HT-29 (cell line): ENCODE data around the gene RSRC2. TPM values are rescaled to one million over a fixed set of nuclear protein-coding genes. Genes with fewer than 3 reads are reported as not detected.
A peak's percentile ranks its signal among the peaks of the same experiment; 100 is the strongest.
"Not testable (repeated sequence)": the region's sequence is repeated elsewhere in the genome, so short reads cannot be mapped to it uniquely, and the experiment has no call there.

ENCODE experiments used
- DNase-seq: peaks from one replicate; pipeline ENCODE4 v3.0.0-alpha.2; 2015; ENCODE audit warnings: low spot score
- total RNA-seq: library from RNA; depleted of rRNA; stranded (reverse); fragments of >200 nt; shearing (Covaris generic); gene quantifications from 2 replicates; pipeline ENCODE4 v1.2.3, GENCODE V29; 2014

RSRC2 gene
- total RNA-seq, 1 experiment from 2014 or later, result 48.0 TPM

DNA sequence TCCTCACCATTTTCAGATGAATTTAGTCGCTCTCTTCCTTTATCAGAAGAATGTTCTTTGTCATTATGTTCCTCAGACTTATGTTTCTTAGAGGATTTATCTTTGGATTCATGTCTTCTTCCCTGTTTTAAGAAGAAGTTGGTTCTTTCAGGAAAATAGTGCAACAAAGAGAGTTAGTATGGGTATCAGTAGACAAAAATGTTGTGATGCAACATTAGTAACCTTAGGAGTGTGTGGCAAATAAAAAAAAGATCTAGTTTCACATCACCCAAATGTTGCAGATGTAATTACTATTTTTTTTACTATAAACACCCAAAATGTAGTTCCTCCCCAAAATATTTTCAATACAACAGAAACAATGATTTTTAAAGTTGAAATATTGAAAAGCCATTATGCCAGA lies 7.8 kb downstream of the RSRC2 start:
- DNase-seq, result no peak

- DNase-seq, result no peak
These were observed 8.9 kb downstream of the RSRC2 start for GRCh38 chr12:122517877-122518276.

DNA sequence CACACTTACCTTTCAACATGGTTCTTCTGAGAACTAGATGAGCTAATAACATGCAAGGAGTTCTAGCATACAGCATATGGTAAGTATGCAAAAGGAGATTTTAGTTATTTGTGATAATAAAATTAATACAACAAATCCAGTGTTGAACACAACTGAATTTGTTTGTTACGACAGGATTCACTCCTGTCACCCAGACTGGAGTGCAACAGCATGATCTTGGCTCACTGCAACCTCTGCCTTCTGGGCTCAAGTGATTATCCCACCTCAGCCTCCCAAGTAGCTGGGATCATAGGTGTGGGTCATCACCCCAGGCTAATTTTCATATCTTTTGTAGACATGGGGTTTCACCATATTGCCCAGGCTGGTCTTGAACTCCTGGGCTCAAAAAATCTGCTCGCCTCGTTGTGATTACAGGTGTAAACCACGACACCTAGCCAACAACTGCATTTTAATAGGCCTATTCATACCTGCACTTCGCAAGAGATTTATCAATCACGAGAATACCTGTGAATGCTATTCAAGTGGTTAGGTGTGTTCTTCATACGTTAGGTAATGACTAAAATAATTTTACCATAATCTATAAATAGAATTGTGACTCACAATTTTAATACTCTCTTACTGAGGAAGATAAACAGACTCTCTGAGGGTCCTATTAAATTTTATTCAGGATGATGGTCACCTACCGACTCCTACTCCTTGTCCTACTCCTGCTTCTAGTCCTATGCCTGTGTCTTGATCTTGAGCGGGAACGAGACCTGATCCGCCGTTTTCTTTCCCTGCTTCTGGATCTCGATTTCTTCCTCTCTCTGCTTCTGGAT lies 10.0 kb downstream of the RSRC2 start:
- DNase-seq, result no peak

DNA sequence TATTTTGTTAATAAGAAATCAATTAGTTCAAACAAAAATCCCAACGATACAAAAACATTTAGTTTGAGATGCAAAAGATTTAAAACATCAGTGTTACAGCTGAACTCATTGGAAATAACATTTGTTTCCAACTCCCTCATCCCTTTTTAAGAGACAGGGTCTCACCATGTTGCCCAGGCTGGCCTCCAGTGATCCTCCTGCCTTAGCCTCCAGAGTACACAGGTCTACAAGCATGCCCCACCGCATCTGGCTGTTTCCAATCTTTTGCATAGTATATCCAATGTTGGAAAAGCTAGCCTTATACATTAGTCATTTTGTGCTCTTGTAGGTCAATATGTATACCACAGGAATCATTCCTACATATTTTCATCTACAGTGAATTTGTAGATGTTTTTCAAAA lies 11.5 kb downstream of the RSRC2 start:
- no peak for DNase-seq

DNA sequence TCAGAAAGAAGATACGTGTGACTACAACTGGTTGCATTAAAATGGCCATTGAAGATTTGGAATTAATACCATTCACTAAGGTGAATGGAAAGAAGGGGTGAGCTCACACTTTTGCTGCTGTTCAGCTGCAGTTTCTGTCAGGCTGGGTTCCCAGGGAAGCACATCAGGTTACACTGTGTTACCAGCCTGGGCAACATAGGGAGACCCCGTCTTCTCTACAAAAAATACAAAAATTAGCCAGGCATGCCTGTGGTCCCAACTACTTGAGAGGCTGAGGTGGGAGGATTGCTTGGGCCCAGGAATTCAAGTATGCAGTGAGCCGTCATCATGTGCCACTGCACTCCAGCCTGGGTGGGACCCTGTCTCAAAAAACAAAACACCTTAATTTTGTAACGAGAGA lies 13.1 kb downstream of the RSRC2 start:
- no peak for DNase-seq

DNA sequence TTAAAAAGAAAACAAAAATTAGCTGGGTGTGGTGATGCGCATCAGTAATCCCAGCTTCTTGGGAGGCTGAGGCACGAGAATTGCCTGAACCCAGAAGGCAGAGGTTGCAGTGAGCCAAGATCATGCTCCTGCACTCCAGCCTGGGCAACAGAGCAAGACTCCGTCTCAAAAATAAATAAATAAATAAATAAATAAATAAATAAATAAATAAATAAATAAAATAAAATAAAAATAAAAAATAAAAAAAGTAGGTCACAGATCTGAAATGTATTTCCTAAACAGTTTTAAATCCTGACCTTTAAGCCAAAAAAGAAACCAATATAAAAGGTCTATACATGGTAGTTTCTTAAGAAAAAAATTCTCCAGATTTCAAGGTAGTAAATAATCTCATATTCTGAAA lies 13.7 kb downstream of the RSRC2 start:
- not testable (repeated sequence) for DNase-seq

DNA sequence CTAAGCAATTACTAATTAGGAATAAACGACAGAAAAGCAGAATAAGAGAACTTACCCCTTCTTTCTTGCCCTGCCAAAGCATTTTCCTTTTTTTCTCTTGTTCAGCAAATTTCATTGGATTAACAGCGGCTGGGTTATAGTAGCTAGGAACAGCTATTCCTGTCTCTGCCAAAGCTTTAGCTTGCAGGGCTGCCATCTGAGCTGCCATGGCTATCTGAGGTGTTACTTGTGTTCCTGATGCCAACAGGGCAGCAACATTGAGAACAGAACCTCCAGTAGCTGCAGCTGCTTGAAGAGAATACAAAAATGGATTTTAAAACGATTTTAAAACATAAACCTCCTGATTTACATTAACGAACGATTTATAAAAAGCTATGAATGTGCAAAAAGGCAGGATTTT lies 18.6 kb downstream of the RSRC2 start:
- no peak for DNase-seq

DNA sequence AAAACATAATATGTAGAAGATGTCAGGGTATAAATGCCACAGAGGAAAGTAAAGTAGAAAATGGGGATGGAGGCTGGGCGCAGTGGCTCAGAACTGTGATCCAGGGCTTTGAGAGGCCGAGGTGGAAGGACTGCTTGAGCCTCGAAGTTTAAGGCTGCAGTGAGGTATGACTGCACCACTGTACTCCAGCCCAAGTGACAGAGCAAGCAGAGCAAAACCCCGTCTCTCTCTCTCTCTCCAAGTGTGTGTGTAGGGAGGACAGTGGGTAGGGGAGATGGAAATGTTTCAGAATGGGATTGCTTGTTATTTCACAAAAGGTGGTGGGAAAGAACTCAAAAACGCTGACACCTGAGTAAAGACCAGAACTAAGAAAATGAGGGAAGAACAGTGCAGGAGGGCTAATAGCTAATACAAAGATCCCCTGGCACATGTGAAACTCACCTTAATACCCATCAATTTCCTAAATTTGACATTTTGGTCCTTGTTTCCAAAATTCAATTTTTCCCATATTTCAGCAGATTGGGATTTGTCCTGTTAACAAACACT lies 20.3 kb downstream of the RSRC2 start:
- no peak for DNase-seq

DNA sequence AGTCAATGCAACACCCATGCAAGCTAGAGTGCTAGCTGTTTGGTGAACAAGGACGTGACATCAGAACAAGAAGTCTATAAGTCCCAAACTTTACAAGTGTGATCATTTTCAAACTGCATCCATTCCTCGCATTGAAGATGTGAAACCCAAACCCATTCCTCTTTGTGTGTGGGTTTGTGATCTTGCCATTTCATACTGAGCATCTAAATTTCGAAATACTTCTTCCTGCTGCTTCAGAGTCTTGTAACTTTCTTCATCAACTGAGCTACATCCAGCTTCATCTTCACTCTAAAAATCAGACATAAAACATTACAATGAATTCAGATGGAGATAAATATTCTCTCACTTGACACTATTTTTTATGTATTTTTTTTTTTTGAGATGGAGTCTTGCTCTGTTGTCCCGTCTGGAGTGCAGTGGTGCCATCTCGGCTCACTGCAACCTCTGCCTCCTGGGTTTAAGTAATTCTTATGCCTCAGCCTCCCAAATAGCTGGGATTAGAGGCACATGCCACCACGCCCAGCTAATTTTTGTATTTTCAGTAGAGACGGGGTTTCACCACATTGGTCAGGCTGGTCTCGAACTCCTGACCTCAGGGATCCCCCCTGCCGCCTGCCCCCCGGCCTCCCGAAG lies 21.2 kb downstream of the RSRC2 start:
- DNase-seq, result no peak

DNA sequence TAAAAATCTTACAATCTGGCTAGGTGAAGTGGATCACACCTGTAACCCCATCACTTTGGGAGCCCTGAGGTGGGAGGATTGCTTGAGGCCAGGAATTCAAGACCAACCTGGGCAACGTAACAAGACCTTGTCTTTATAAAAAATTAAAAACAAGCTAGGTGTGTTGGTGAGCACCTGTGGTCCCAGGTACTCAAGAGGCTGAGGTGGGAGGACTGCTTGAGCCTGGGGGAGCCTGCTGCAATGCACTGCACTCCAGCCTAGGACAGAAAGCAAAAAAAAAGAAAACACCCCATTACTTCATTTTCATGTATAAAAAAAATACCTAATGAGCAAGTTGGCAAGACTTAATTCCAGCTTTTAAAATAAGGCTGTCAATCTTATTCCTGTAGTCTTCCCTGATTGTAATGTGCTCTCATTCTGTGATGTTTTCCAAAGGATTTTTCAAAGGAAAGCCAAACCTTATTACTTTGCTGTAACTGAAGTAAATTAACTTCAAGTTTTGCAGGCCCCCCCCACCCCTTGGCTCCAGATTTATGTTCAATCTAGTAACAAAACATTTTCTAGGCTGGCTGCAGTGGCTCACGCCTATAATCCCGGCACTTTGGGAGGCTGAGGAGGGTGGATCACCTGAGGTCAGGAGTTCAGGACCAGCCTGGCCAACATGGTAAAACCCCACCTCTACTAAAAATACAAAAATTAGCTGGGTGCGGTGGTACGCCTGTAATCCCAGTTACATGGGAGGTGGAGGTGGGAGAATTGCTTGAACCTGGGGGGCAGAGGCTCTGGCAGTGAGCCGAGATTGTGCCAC lies 22.7 kb downstream of the RSRC2 start:
- DNase-seq, result no peak

DNA sequence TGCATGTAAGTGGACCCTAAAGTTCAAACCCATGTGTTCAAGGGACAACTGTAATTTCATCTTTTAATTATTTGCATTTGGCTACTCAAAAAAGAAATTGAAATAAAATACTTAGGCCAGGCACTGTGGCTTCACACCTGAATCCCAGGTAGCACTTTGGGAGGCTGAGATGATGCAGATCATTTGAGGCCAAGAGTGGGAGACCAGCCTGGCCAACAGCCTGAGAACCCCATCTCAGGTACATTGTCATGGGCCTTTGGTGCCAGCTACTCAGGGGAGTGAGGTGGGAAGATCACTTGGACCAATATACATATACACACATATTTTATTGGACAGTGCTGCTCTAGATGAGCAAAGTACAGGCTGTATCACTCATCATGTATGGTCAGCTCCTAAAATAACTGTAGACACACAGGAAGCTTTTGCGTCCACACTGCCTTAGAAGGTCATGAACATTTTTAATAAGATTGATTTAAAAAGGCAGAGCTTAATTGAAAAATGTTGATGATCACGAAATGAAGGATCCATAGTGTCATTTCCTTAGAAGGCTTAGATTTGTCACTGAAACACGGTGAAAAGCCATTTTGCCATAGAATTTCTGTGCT lies 23.5 kb downstream of the RSRC2 start:
- DNase-seq, result no peak

DNA sequence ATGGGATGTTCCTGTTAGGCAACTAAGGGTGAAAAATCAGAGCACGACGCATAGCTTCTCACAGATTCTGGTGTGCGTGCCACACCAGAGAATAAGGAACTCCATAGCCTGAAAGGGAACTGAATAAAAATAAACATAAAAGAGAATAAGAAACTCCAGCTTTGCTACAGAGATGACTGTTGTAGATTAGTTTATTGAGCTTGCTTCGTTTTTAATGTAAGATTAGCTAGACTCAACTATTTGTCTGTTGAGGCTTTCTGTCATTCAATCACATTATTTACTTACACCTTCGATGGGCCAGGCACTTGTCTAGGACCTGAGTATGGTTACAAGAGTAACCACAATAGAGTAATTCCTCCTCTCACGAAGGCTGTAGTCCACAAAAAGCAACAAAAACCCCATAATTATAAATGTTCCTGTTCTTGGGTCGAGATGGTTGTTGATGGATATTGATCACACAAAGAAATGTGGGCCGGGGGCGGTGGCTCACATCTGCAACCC lies 25.2 kb downstream of the RSRC2 start:
- DNase-seq, result no peak

DNA sequence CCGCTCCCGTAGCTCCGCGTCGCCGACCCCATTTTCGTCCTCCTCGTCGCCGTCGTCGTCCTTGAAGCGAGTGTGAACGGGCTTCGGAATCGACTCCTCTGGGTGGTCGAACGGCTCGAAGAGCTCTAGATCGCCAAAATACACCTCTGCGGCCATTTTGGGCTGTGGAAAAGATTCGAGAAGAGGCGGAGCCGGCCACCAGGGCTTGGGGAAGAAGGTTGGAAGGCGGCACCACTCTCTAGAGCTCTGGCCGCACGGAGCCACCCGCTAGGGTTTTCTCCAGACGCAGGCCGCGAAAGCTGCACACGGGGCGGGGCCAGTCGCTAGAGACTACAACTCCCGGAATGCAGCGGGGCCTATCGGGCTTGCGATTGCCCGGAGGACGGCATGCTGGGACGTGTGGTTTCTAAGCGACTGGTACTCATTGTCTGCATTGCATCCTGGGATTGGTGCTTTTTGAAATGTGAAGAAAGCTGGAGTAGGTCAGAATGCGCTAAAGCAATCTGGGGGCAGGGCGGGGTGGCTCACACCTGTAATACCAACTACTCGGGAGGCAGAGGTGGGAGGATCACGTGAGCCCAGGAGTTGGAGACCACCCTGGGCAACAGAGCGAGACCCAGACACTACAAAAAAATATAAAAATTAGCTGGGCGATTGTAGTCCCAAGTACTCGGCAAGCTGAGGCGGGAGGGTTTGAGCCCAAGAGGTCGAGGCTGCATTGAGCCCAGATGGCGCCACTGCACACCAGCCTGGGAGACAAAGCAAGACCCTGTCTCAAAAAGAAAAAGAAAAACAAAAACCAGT lies 25.8 kb downstream of the RSRC2 start, which contains the start of gene ZCCHC8:
Gene ZCCHC8, minus strand, starts transcription at position 248 of the 804 bp plus-strand sequence. Its CDS starts 92 bp downstream, at position 156.
- DNase-seq, result peak; percentile 99

DNA sequence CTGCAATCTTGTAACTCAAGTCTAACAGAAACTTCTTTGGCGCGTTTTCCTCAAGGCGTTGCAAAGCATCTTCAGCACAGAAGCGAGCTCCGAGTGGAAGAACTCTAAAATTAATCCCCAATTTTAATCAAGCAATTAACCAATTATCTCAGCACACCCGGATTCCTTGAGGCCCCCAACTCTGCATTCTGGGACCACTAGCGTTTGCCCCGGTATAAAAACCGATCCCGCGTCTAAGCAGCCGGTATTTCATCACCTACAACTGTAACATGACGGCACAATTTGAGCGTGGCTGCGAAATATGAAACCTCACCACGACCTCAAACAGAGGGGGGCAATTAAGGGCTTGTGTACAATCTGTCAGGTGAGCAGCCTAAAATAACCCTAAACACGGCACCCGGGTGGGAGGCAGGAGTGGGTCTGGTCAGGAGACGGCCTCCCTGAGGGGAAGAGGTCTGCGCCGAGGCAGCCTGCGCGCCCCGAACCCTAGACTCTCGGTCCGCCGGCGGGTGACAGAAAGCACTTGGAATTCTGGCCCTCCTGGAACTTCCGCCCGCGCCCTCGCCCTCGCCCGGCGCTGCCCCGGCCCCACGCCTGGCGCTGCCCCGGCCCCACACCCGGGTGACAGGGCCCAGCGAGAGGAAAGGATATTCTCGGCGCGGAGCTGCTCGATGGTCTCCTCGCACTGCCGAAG lies 26.6 kb downstream of the RSRC2 start:
- peak; percentile 67 for DNase-seq

DNA sequence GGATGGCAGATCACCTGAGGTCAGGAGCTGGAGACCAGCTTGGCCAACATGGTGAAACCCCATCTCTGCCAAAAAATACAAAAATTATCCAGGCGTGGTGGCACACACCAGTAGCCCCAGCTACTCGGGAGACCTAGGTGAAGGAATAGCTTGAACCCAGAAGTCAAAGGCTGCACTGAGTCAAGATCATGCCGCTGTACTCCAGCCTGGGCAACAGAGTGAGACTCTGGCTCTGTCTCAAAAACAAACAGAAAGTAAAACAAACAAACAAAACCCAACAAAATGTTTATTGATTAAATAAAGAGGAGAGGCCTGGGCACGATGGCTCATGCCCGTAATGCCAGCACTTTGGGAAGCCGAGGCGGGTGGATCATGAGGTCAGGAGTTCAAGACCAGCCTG lies 31.5 kb downstream of the RSRC2 start:
- no peak for DNase-seq

- not testable (repeated sequence) for DNase-seq
These were observed 33.5 kb downstream of the RSRC2 start for GRCh38 chr12:122493222-122493621.

DNA sequence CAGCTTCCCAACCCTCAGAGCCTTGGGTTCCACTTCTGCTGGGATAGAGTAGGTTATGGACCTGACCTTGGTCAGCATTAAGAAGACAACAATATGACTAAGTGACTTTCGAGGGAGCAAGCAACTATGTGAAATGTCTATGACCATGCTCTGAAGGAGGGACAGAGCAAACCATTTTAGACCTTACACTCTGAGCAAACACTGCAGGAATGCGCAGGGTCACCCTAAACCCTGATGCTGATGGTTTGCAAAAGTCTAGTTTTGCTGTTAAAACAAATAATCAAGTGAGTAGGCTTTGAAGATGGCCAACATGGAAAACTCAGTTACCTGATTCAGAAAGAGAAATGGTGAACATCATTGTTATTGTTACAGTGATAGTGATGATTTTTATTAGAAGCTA lies 34.7 kb downstream of the RSRC2 start:
- no peak for DNase-seq

GRCh38 chr12:122489038-122489437 lies 37.7 kb downstream of the RSRC2 start:
- DNase-seq, result no peak

DNA sequence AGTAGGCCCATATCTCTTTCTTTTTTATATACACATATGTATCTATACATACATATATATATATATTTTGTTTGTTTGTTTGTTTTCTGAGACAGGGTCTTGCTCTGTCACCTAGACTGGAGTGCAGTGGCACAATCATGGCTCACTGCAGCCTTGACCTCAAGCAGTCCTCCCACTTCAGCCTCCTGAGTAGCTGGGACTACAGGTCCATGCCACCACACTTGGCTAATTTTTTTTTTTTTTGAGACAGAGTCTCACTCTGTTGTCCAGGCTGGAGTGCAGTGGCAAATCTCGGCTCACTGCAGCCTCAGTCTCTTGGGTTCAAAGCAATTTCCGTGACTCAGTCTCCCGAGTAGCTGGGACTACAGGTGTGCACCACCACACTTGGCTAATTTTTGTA lies 38.9 kb downstream of the RSRC2 start:
- DNase-seq, result not testable (repeated sequence)
